PC-9 (cell line): ENCODE measurements around the gene GAB2.

Experiments
- CTCF ChIP-seq: fragments of 200-600 bp; sonication (generic); conservative IDR thresholded peaks from 2 replicates; pipeline ENCODE4 v1.6.1; 2017; ENCODE audit warnings: mixed run types, antibody characterized with exemption, mild to moderate bottlenecking, moderate library complexity
- EZH2 ChIP-seq: fragments of 200-600 bp; sonication (generic); IDR thresholded peaks from 2 replicates; pipeline ENCODE4 v1.8.0; 2017; ENCODE audit warnings: antibody characterized with exemption, low read depth

GRCh38 chr11:78253797-78254196 lies 163.8 kb downstream of the GAB2 start:
- TF ChIP-seq CTCF (no peak), EZH2 (no peak)
